ACHN (cell line): ENCODE results near the gene EHF.

Source experiments
- DNase-seq: peaks from one replicate; pipeline ENCODE4 v3.0.0-alpha.2; 2015
- in situ Hi-C: cut with HindIII; loops from 2 replicates; pipeline ENCODE4 v1.10.0; 2017; ENCODE audit warnings: low sequenced_read_pairs, low pct_ligation_motif_present, low pct_unique_long_range_greater_than_20kb

EHF gene

GRCh38 chr11:34616830-34617504 is 3.9 kb upstream of the EHF start:
- DNase-seq: no peak
- in situ Hi-C loops: no loop called here

GRCh38 chr11:34618406-34618805 is 2.5 kb upstream of the EHF start:
- DNase-seq: no peak
- in situ Hi-C loops: no loop called here

GRCh38 chr11:34619062-34619516 is 1.8 kb upstream of the EHF start:
- in situ Hi-C loops: no loop called here
- no peak for DNase-seq

- DNase-seq: no peak
- in situ Hi-C loops: no loop called here
These were observed 691 bp upstream of the EHF start for GRCh38 chr11:34620202-34620601.

- in situ Hi-C loops: no loop called here
- no peak for DNase-seq
These were observed 983 bp downstream of the EHF start for GRCh38 chr11:34621876-34622275.

GRCh38 chr11:34623463-34623862 is 2.6 kb downstream of the EHF start:
- in situ Hi-C loops: no loop called here
- DNase-seq: no peak

- in situ Hi-C loops: no loop called here
- no peak for DNase-seq
These were observed 3.2 kb downstream of the EHF start for GRCh38 chr11:34624069-34624468.

GRCh38 chr11:34625576-34625975 is 4.7 kb downstream of the EHF start:
- DNase-seq: no peak
- in situ Hi-C loops: no loop called here

GRCh38 chr11:34626393-34626792 is 5.5 kb downstream of the EHF start:
- in situ Hi-C loops: no loop called here
- no peak for DNase-seq

GRCh38 chr11:34627197-34627596 is 6.3 kb downstream of the EHF start:
- DNase-seq: no peak
- in situ Hi-C loops: no loop called here

GRCh38 chr11:34629711-34630110 is 8.8 kb downstream of the EHF start:
- in situ Hi-C loops: no loop called here
- no peak for DNase-seq

GRCh38 chr11:34630544-34630943 is 9.7 kb downstream of the EHF start:
- DNase-seq: no peak
- in situ Hi-C loops: no loop called here

- in situ Hi-C loops: no loop called here
These were observed 10.4 kb downstream of the EHF start for GRCh38 chr11:34631297-34631696.

GRCh38 chr11:34631737-34632104 is 10.8 kb downstream of the EHF start:
- in situ Hi-C loops: no loop called here
- no peak for DNase-seq

More at GRCh38 chr11:34631297-34631696, 10.4 kb downstream of the EHF start:
- DNase-seq: no peak

GRCh38 chr11:34632105-34632791 is 11.4 kb downstream of the EHF start:
- no peak for DNase-seq
- in situ Hi-C loops: no loop called here

- in situ Hi-C loops: no loop called here
- DNase-seq: no peak
These were observed 12.7 kb downstream of the EHF start for GRCh38 chr11:34633640-34633989.

- no peak for DNase-seq
- in situ Hi-C loops: no loop called here
These were observed 13.2 kb downstream of the EHF start for GRCh38 chr11:34633990-34634693.

- DNase-seq: no peak
- in situ Hi-C loops: no loop called here
These were observed 13.8 kb downstream of the EHF start for GRCh38 chr11:34634694-34635062.

GRCh38 chr11:34636127-34636526 is 15.2 kb downstream of the EHF start:
- DNase-seq: no peak
- in situ Hi-C loops: no loop called here

GRCh38 chr11:34637303-34637702 is 16.4 kb downstream of the EHF start:
- in situ Hi-C loops: no loop called here
- DNase-seq: no peak
